SW480 (cell line): ENCODE results near the gene EYA2.
"Not testable (repeated sequence)": the region's sequence is repeated elsewhere in the genome, so short reads cannot be mapped to it uniquely, and the experiment has no call there.

Experiments
- DNase-seq: peaks from one replicate; pipeline ENCODE4 v3.0.0-alpha.2; 2016; ENCODE audit warnings: low spot score

The EYA2 gene

GRCh38 chr20:47204850-47205122 lies 310.1 kb downstream of the EYA2 start:
- not testable (repeated sequence) for DNase-seq

GRCh38 chr20:47205577-47206123 lies 311.0 kb downstream of the EYA2 start:
- peak; percentile 70 for DNase-seq

GRCh38 chr20:47206552-47206951 lies 311.9 kb downstream of the EYA2 start:
- DNase-seq: not testable (repeated sequence)

GRCh38 chr20:47206962-47207641 lies 312.5 kb downstream of the EYA2 start:
- no peak for DNase-seq

GRCh38 chr20:47208534-47209174 lies 314.0 kb downstream of the EYA2 start:
- no peak for DNase-seq

- DNase-seq: no peak
Observed at GRCh38 chr20:47209982-47210381, 315.3 kb downstream of the EYA2 start.

- DNase-seq: no peak
Observed at GRCh38 chr20:47210470-47210869, 315.8 kb downstream of the EYA2 start.

- no peak for DNase-seq
Observed at GRCh38 chr20:47211036-47211435, 316.4 kb downstream of the EYA2 start.

- no peak for DNase-seq
Observed at GRCh38 chr20:47212606-47213207, 318.1 kb downstream of the EYA2 start.

- DNase-seq: no peak
Observed at GRCh38 chr20:47213966-47214365, 319.3 kb downstream of the EYA2 start.

- DNase-seq: no peak
Observed at GRCh38 chr20:47215653-47216397, 321.2 kb downstream of the EYA2 start.

- no peak for DNase-seq
Observed at GRCh38 chr20:47216819-47217410, 322.3 kb downstream of the EYA2 start.

- no peak for DNase-seq
Observed at GRCh38 chr20:47217482-47218446, 323.1 kb downstream of the EYA2 start.

GRCh38 chr20:47220161-47220582 lies 325.5 kb downstream of the EYA2 start:
- DNase-seq: peak; percentile 31

- no peak for DNase-seq
Observed at GRCh38 chr20:47221036-47221625, 326.5 kb downstream of the EYA2 start.

- no peak for DNase-seq
Observed at GRCh38 chr20:47222468-47223119, 328.0 kb downstream of the EYA2 start.

- no peak for DNase-seq
Observed at GRCh38 chr20:47223896-47224295, 329.3 kb downstream of the EYA2 start.

- DNase-seq: no peak
Observed at GRCh38 chr20:47224300-47224791, 329.7 kb downstream of the EYA2 start.

- DNase-seq: no peak
Observed at GRCh38 chr20:47224857-47225256, 330.2 kb downstream of the EYA2 start.

- no peak for DNase-seq
Observed at GRCh38 chr20:47225458-47225857, 330.8 kb downstream of the EYA2 start.
